ENCODE data around the gene VAMP4.
"Not testable (repeated sequence)": the region's sequence is repeated elsewhere in the genome, so short reads cannot be mapped to it uniquely, and the experiment has no call there.

VAMP4 gene

GRCh38 chr1:171712341-171712740 is 29.5 kb downstream of the VAMP4 start:
- DNase-seq, result no peak
- intact Hi-C loops (cut with DNase I), result no loop called here

GRCh38 chr1:171711643-171712042 is 30.2 kb downstream of the VAMP4 start:
- no peak for DNase-seq
- intact Hi-C loops (cut with DNase I), result no loop called here

DNA sequence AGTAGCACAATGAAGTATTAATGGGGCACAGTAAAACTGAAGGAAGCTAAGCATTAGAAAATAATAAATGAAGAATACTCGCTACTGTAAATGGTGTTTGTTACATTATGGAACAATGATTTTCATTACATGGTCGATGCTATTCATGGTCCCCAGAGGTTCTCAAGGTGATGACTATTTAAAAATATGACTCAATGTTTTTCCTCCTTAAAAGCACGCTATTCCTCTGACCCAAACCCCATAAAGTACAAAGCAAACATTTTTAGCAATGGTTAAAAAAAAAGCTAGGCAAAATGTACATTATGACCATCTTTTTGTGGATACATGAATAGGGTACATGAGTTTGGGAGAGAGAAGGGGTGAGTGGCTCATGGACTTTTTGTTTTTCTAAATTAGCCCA is 34.3 kb downstream of the VAMP4 start:
- intact Hi-C loops (cut with DNase I), result no loop called here
- DNase-seq, result no peak

GRCh38 chr1:171702598-171702997 is 39.3 kb downstream of the VAMP4 start:
- no peak for DNase-seq
- intact Hi-C loops (cut with DNase I), result no loop called here

DNA sequence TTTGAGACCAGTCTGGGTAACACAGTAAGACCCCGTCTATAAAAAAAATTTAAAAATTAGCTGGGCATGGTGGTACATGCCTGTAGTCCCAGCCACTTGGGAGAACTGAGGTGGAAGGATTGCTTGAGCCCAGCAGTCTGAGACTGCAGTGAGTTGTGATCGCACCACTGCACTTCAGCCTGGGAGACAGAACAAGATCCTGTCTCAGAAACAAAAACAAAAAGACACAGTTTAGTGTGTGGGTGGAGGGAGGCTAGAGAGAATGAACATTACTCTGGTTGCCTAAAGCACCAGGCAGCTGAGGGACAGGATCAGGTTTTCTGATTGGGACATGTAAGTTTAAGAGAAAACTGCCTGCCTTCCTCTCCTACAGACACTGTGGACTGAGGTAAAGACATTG is 42.3 kb downstream of the VAMP4 start:
- intact Hi-C loops (cut with DNase I), result no loop called here
- no peak for DNase-seq

DNA sequence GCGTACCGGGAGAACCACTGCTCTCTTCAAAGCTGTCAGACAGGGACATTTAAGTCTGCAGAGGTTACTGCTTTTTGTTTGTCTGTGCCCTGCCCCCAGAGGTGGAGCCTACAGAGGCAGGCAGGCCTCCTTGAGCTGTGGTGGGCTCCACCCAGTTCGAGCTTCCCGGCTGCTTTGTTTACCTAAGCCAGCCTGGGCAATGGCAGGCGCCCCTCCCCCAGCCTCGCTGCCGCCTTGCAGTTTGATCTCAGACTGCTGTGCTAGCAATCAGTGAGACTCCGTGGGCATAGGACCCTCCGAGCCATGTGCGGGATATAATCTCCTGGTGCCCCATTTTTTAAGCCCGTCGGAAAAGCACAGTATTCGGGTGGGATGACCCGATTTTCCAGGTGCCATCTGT is 46.1 kb downstream of the VAMP4 start:
- DNase-seq; intact Hi-C loops (cut with DNase I): not testable (repeated sequence)

GRCh38 chr1:171693541-171693940 is 48.3 kb downstream of the VAMP4 start:
- DNase-seq; intact Hi-C loops (cut with DNase I): not testable (repeated sequence)

DNA sequence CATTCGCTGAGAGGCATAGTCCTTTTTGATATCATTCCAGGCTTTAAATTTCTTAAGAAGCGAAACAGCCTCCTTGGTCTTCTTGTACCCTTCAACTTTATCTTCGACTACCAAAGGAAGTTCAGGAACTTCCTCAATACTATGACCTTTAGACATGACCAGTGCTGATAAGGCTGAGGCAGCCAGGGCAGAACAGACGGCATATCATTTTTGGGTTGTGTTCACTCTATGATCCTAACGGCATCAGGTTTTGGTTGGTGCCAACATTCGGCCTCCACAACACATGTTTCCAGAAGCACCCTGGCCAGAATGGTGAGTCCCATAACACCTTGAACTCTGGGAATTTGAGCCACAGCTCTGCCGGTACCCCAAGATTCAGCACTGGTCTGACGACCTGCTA is 58.0 kb downstream of the VAMP4 start:
- intact Hi-C loops (cut with DNase I), result no loop called here
- DNase-seq, result no peak

DNA sequence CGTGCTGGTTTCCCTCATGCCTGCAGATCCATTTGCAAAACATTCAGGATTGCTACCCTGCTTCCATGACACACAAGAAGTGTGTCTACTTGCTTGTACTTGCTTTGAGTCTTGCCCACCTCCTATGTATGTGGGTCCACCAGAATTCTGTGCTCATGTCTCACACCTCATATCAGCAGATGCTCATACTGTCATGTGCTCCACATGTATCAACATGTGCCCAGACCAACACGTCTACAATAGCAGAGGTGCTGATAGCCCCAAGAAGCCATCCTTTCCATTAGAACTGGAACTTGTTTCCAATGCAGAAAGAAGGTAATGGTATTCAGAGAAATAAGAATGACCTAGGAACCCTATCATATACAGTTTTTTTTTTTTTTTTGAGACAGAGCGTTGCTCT is 61.5 kb downstream of the VAMP4 start:
- DNase-seq, result no peak
- intact Hi-C loops (cut with DNase I), result no loop called here

DNA sequence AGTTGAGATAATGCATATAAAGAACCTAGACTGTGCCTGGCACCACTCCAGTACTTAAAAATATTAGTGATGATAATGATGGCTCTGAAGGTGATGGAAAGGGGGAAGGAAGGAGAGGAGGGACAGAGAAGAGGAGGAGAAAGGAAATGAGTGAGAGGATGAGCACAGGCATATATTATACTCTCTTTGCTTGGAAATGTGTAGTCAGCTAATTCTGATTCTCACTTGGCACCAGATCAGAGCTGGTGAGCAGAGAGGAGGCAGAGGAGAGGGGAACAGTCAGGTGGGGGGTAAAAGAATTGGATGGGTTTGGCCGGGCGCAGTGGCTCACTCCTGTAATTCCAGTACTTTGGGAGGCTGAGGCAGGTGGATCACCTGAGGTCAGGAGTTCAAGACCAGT is 65.0 kb downstream of the VAMP4 start:
- no peak for DNase-seq

GRCh38 chr1:171674431-171675405 is 67.1 kb downstream of the VAMP4 start:
- DNase-seq, result no peak

More for the DNA sequence above, 65.0 kb downstream of the VAMP4 start:
- intact Hi-C loops (cut with DNase I), result no loop called here

GRCh38 chr1:171670739-171671138 is 71.1 kb downstream of the VAMP4 start:
- no peak for DNase-seq
- intact Hi-C loops (cut with DNase I), result no loop called here

More at GRCh38 chr1:171674431-171675405, 67.1 kb downstream of the VAMP4 start:
- intact Hi-C loops (cut with DNase I), result no loop called here

GRCh38 chr1:171668372-171668771 is 73.5 kb downstream of the VAMP4 start:
- no peak for DNase-seq
- intact Hi-C loops (cut with DNase I), result no loop called here

- no peak for DNase-seq
- intact Hi-C loops (cut with DNase I), result no loop called here
Observed at GRCh38 chr1:171666114-171666769, 75.6 kb downstream of the VAMP4 start.

DNA sequence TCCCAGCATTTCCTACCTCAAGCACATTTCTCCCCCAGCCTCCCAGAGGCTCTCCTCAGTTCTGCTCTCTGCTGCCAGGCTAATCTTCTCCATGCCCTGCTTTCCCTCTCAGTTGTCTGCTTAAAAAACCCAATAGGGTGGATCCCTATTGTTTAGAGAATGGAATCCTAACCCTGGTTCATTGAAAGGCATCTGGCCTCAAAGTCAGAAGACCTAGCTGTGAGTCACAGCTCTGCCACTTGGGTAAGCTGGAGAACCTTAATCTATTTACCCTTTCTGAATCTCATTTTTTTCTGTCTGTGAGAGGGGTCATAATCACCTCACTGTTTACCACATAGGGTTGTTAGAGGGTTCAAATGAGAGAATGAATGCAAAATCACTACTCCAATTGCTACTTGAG is 76.9 kb downstream of the VAMP4 start:
- intact Hi-C loops (cut with DNase I), result no loop called here
- DNase-seq, result no peak

GRCh38 chr1:171663854-171664575 is 77.8 kb downstream of the VAMP4 start:
- no peak for DNase-seq
- intact Hi-C loops (cut with DNase I), result no loop called here

DNA sequence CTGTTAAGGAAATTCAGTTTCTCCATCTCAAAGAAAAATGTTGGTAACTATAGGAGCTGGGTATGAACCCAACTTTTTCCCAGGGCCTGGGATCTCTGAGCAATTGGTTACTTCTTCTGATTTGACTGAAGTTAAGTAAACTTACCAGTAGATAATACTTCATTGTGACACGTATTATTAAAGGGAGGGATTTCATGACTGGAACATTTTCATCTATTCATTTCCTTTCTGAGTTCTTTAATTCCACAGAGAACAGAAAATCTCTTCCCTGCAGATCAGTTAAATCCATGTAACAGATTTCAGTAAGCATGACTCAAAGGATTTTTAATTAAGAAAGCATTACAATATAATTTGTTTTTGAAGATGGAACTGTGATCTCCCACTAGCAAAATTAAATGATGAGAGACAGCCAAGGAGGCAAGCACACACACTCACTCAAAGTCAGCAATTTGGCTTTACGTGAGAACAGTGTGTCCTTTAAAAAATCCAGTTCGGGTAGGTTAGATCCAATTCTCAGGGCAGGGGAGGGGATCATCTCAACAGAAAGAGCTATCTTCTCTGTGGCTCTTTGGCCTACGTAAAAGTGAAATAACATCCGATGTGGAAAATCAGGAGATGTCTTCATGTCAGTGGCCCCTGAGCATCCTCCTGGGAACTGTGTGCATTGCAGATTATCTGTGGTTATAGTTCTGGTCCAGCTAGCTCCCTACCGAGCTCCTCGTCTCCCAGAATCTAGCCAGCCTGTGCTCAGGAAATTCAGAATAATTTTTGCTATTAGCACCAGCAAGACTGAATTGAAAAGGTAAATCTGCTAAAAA is 78.6 kb downstream of the VAMP4 start:
- DNase-seq, result no peak
- intact Hi-C loops (cut with DNase I), result no loop called here

DNA sequence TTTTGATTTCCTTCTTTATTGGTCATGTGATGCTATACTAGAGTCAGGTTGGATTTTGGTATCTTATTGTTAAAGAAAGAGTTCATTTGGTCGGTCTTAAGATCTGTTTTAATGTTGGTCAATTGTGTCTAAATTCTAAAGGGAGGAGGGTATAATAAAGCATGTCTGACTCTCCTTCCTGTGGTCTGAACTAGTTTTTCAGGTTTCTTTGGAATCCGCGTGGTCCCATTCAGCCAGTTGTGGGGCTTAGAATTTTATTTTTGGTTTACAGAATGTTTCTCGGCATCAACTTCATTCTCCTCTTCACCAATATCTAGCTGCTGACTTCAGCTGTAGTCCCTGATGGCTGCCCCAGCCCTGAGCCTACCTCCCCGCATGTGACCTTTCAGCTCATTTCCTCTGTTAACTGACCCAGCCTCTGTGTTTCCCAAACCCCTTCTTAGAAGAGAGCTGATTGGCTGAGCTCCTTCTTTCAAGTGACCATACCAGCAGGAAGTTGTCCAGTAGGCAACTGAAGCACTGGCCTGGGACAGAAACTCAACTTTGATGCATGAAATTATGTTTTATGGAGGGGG is 80.7 kb downstream of the VAMP4 start:
- intact Hi-C loops (cut with DNase I), result no loop called here
- no peak for DNase-seq

GRCh38 chr1:171656206-171656605 is 85.7 kb downstream of the VAMP4 start:
- intact Hi-C loops (cut with DNase I); DNase-seq: not testable (repeated sequence)

- no peak for DNase-seq
- intact Hi-C loops (cut with DNase I), result no loop called here
Observed at GRCh38 chr1:171655746-171656116, 86.1 kb downstream of the VAMP4 start.

Measured in posterior cingulate gyrus (tissue), 11 donors.